Measurements from ENCODE around the gene CNNM1.

CNNM1 gene

DNA sequence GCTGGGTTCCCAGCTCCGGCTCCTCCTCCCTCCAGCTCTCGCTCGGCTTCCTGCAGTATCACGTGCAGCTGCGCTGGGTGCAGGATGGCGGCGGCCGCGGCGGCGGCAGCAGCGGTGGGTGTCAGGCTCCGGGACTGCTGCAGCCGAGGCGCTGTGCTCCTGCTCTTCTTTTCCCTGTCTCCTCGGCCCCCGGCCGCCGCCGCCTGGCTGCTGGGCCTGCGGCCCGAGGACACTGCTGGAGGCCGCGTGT, at the start of gene CNNM1:
TSS of gene CNNM1 (plus strand) at position 53 of the 250 bp plus-strand sequence. CDS start at position 85, 32 bp downstream.
- in situ Hi-C loops (cut with HindIII; ENCODE audit: low pct_ligation_motif_present, low pct_unique_long_range_greater_than_20kb, low sequenced_read_pairs), result no loop called here
- peak; percentile 67 for DNase-seq

GRCh38 chr10:99279626-99280111, 49.5 kb upstream of the CNNM1 start:
- DNase-seq, result no peak
- in situ Hi-C loops (cut with HindIII; ENCODE audit: low pct_ligation_motif_present, low pct_unique_long_range_greater_than_20kb, low sequenced_read_pairs), result no loop called here

- DNase-seq, result no peak
- in situ Hi-C loops (cut with HindIII; ENCODE audit: low pct_ligation_motif_present, low pct_unique_long_range_greater_than_20kb, low sequenced_read_pairs), result no loop called here
These were observed 48.7 kb upstream of the CNNM1 start for GRCh38 chr10:99280472-99280871.

DNA sequence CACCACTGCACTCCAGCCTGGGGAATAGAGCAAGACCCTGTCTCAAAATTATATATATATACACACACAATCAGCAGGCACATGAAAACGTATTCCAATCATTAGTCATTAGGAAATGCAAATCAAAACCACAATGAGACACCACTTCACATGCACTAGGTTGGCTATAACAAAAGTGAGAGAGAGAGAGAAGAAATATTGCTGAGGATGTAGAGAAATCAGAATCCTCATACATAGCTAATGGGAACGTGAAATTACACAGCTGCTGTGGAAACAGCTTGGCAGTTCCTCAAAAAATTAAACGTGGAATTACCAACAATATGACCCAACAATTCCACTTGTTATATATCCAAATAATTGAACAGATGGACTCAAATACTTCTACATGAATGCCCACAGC, 43.3 kb upstream of the CNNM1 start:
- in situ Hi-C loops (cut with HindIII; ENCODE audit: low pct_ligation_motif_present, low pct_unique_long_range_greater_than_20kb, low sequenced_read_pairs), result no loop called here
- no peak for DNase-seq

GRCh38 chr10:99290306-99290705, 38.9 kb upstream of the CNNM1 start:
- DNase-seq, result no peak
- in situ Hi-C loops (cut with HindIII; ENCODE audit: low pct_ligation_motif_present, low pct_unique_long_range_greater_than_20kb, low sequenced_read_pairs), result no loop called here

- DNase-seq, result no peak
- in situ Hi-C loops (cut with HindIII; ENCODE audit: low pct_ligation_motif_present, low pct_unique_long_range_greater_than_20kb, low sequenced_read_pairs), result no loop called here
These were observed 37.0 kb upstream of the CNNM1 start for GRCh38 chr10:99292159-99292558.

DNA sequence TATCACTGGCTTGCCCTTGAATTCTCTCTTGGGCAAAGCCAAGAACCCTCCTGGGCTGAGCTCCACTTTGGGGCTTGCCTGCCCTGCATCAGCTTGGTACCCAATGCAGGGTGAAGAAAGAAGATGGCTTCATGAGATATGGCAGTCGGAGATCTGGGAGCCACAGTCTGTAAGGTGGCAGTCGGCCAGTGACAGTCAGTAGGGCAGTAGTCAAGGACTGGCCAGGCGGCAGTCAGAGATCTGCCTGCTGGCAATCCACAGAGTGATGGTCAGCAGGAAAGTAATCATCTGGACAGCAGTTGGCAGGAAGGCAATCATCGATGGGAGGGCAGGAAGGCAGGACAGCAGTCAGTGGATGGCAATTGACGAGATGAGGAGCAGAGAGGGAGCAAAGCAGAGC, 32.6 kb upstream of the CNNM1 start:
- no peak for DNase-seq
- in situ Hi-C loops (cut with HindIII; ENCODE audit: low pct_ligation_motif_present, low pct_unique_long_range_greater_than_20kb, low sequenced_read_pairs), result no loop called here

GRCh38 chr10:99297033-99297432, 32.1 kb upstream of the CNNM1 start:
- DNase-seq, result peak; percentile 8
- in situ Hi-C loops (cut with HindIII; ENCODE audit: low pct_ligation_motif_present, low pct_unique_long_range_greater_than_20kb, low sequenced_read_pairs), result no loop called here

GRCh38 chr10:99303899-99304861, 25.0 kb upstream of the CNNM1 start:
- in situ Hi-C loops (cut with HindIII; ENCODE audit: low pct_ligation_motif_present, low pct_unique_long_range_greater_than_20kb, low sequenced_read_pairs), result no loop called here
- DNase-seq, result no peak

GRCh38 chr10:99304862-99305229, 24.3 kb upstream of the CNNM1 start:
- no peak for DNase-seq
- in situ Hi-C loops (cut with HindIII; ENCODE audit: low pct_ligation_motif_present, low pct_unique_long_range_greater_than_20kb, low sequenced_read_pairs), result no loop called here

DNA sequence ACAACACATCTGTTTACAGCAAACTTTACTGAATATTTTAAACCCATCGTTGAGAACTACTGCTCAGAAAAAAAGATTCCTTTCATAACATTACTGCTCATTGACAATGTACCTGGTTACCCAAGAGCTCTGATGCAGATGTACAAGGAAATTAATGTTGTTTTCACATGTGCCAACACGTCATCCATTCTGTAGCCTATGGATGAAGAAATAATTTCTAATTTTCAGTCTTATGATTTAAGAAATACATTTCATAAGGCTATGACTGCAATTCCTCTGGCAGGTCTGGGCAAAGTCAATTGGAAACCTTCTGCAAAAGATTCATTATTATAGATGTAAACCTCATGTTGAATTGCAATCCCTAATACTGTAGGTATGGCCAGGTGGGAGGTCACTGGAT, 16.7 kb upstream of the CNNM1 start:
- in situ Hi-C loops (cut with HindIII; ENCODE audit: low pct_ligation_motif_present, low pct_unique_long_range_greater_than_20kb, low sequenced_read_pairs), result no loop called here
- no peak for DNase-seq

- DNase-seq, result no peak
- in situ Hi-C loops (cut with HindIII; ENCODE audit: low pct_ligation_motif_present, low pct_unique_long_range_greater_than_20kb, low sequenced_read_pairs), result no loop called here
These were observed 13.3 kb upstream of the CNNM1 start for GRCh38 chr10:99315853-99316252.

GRCh38 chr10:99316374-99316773, 12.8 kb upstream of the CNNM1 start:
- in situ Hi-C loops (cut with HindIII; ENCODE audit: low pct_ligation_motif_present, low pct_unique_long_range_greater_than_20kb, low sequenced_read_pairs), result no loop called here
- no peak for DNase-seq

GRCh38 chr10:99318048-99318447, 11.1 kb upstream of the CNNM1 start:
- in situ Hi-C loops (cut with HindIII; ENCODE audit: low pct_ligation_motif_present, low pct_unique_long_range_greater_than_20kb, low sequenced_read_pairs), result no loop called here
- DNase-seq, result no peak

DNA sequence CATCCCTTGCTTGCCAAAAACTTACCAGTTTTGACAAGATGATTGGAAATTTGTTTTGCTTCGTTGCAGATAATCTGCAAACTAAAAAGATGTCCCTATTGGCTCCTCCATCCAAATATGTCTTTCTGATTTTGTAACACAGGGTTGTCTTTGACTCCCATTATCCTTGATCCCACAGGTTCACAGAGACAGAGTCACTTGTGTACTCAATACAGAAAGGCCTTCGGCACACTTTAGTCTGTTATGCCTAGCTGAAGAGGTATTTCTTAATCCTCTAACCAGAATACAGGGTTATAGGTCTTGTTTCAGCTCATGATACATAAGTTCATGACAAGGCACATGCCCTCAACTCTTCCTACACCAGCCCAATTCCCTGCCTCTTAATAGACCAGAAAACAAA, 10.7 kb upstream of the CNNM1 start:
- in situ Hi-C loops (cut with HindIII; ENCODE audit: low pct_ligation_motif_present, low pct_unique_long_range_greater_than_20kb, low sequenced_read_pairs), result no loop called here
- no peak for DNase-seq

DNA sequence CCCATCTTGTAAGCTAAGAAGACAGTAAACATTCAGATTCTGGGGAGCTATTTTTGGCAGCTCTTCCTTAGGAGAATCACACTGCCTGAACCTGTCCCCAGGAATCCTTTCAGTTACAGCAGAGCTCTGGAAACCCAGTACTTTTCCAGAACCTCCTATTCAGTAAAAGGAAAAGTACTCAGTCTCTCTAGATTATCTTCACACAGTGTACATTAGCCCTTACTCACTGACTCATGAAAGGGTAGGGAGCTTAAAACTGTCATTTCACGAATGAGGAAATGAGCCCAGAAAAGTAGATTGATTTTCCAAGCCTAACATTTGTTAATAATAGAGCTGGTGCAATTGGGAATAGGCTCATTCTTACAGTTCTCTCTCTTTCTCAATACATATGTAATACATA, 3.9 kb upstream of the CNNM1 start:
- DNase-seq, result no peak
- in situ Hi-C loops (cut with HindIII; ENCODE audit: low pct_ligation_motif_present, low pct_unique_long_range_greater_than_20kb, low sequenced_read_pairs), result no loop called here

- DNase-seq, result no peak
- in situ Hi-C loops (cut with HindIII; ENCODE audit: low pct_ligation_motif_present, low pct_unique_long_range_greater_than_20kb, low sequenced_read_pairs), result no loop called here
These were observed 2.3 kb upstream of the CNNM1 start for GRCh38 chr10:99326871-99327270.

- DNase-seq, result peak; percentile 84
- in situ Hi-C loops (cut with HindIII; ENCODE audit: low pct_ligation_motif_present, low pct_unique_long_range_greater_than_20kb, low sequenced_read_pairs), result no loop called here
These were observed 415 bp upstream of the CNNM1 start for GRCh38 chr10:99328579-99329303.

DNA sequence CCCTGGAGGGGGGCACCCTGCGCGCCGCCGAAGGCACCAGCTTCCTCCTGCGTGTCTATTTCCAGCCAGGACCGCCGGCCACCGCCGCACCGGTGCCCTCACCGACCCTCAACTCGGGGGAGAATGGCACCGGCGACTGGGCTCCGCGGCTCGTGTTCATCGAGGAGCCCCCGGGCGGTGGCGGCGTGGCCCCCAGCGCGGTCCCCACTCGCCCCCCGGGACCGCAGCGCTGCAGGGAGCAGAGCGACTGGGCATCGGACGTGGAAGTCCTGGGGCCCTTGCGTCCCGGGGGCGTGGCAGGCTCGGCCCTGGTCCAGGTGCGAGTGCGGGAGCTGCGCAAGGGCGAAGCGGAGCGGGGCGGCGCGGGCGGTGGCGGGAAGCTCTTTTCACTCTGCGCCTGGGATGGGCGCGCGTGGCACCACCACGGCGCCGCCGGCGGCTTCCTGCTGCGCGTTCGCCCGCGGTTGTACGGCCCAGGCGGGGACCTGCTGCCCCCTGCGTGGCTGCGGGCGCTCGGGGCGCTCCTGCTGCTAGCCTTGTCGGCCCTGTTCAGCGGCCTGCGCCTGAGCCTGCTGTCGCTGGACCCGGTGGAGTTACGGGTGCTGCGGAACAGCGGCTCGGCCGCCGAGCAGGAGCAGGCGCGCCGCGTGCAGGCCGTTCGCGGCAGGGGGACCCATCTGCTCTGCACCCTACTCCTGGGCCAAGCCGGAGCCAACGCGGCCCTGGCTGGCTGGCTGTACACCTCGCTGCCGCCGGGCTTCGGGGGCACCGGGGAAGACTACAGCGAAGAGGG, 594 bp downstream of the CNNM1 start:
- peak; percentile 31 for DNase-seq
- in situ Hi-C loops (cut with HindIII; ENCODE audit: low pct_ligation_motif_present, low pct_unique_long_range_greater_than_20kb, low sequenced_read_pairs), result no loop called here

Measured in ACHN (cell line).